GM21717 (cell line): ENCODE data around the gene EIF5A2.
"Not testable (repeated sequence)": the region's sequence is repeated elsewhere in the genome, so short reads cannot be mapped to it uniquely, and the experiment has no call there.

Experiments used
- ATAC-seq: cut with Tn5 transposase; IDR thresholded peaks from one replicate; pipeline ENCODE4 v1.9.1; 2021; ENCODE audit warnings: mild to moderate bottlenecking, moderate library complexity; ENCODE audit not compliant: unreplicated experiment

EIF5A2 gene

DNA sequence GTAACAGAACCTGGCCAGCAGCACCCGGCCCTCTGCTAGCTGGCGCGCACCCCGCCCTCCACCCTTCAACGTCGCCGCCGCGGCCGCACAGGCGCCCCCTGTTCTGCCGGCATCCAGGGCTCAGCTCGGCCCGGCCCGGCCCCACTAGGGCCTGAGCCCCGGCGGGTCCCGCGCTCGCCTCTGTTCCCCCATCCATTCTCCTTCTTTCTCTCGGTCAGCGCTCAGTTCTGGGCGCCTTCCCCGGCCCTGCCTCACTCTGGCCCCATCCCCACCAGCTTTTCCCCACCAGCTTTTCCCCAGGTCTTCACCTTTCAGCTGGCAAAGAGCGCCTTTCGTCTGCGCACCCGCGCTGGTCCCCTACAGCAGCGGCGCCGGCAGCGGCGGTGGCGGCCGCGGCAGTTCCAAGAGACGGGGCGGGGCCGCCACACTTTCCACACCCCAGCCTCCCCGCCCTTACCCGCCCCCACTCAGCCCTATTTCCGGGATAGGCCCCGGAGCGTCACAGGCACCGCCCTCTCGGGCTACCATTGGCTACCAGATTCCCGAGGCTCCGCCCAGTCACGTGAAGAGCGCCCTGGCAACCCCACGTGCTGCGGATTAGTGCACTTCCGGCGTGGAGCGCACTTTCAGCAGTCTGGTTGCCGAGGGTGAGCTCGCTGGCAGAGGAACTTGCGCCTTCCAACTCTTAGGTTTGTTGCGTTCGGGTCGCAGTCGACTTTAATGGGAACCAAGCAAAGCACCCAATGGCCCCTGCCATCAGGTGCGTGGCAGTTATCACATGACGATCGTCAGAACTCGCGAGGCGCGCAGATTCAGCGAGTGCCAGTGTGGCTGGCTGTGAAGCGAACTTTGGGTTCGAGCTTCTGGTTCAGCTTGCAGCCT lies at the start of gene EIF5A2:
Gene EIF5A2 (minus strand): TSS at position 403 of the 882 bp plus-strand sequence. CDS start 831 bp downstream, outside the sequence.
- ATAC-seq = peak; percentile 93

DNA sequence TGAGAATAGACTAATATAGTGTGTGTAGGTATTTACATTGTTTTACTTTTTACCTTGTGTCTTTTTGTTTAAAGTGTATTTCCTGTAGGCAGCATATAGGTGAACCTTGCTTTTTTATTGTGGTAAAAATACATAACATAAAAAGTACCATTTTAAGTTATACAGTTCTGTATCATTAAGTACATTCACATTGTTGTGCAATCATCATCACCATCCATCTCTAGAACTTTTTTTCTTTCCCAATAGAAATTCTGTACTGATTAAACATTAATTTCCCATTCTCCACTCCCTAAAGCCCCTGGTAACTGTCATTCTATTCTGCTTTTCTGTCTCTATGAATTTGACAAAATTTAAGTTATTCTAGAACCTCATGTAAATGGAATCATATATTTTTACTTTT lies 48.2 kb upstream of the EIF5A2 start:
- no peak for ATAC-seq

DNA sequence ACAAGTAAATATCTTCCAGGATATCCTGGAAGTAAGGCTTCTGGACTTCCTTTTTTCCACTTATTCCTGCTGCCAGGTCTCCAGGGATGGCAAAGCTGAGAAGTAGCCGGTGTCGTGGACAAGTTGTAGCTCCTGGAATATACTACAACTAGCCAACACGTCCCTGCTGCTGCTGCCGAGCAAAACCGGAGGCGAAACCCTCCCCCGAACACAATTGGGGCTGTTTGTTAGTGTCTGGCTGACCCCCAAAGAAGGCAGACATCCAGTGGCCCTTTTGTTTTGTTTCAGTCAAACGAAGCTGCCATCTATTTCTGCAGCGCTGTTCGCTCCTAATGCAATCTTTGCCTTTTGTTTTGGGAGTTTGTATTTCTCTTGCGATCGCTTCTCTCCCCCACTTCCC lies 45.3 kb upstream of the EIF5A2 start:
- ATAC-seq = no peak

DNA sequence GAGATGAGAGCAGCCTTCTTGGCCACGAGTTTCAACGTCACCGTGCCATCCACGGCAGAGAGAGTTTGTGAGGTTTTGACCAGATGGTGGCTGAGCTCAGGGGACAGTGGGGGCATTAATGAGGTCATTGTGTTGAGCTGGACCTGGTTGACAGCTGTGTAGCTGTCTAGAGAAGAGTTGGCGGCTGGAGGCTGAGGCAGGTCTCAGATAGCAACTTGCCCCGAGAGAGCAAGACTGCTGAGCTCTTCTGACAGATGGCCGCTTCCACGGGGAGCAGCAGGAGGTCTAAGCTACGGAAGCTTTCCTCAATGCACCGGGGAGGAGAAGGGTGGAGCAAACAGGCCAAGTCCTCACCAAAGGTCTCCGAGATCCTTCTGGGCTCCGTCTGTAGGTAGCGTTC lies 44.8 kb upstream of the EIF5A2 start:
- ATAC-seq = no peak

DNA sequence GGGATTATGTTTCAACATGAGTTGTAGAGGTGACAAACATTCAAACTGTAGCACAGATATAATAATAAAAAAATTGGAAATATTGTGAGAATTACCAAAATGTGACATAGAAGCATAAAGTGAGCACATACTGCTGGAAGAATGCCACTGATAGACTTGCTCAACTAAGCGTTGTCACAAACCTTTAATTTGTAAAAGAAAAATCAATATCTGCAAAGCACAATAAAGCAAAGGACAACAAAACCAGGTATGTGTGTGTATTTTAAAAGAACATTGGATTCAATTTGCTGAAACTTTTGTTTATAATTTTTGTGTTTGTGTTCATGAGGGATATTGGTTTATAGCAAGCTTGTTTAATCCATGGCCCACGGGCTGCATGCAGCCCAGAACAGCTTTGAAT lies 40.8 kb upstream of the EIF5A2 start:
- no peak for ATAC-seq

DNA sequence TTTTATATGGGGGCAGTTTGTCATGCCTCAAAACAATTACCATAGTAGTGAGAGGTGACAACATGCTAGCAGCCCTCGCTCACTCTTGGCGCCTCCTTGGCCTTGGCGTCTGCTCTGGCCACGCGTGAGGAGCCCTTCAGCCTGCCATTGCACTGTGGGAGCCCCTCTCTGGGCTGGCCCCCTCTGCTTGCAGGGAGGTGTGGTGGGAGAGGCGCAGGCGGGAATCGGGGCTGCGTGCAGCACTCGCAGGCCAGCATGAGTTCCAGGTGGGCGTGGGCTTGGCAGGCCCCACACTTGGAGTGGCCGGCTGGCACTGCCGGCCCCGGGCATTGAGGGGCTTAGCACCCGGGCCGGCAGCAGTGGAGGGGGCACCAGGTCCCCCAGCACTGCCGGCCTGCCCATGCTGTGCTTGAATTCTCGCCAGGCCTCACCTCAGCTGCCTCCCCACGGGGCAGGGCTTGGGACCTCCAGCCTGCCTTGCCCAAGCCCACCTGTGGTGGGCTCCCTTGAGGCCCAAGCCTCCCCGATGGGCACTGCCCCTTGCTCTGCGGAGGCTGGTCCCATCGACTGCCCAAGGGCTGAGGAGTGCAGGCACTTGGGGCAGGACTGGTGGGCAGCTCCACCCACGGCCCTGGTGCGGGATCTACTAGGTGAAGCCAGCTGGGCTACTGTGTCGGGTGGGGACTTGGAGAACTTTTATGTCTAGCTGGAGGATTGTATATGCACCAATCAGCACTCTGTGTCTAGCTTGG lies 38.8 kb upstream of the EIF5A2 start:
- ATAC-seq = no peak

DNA sequence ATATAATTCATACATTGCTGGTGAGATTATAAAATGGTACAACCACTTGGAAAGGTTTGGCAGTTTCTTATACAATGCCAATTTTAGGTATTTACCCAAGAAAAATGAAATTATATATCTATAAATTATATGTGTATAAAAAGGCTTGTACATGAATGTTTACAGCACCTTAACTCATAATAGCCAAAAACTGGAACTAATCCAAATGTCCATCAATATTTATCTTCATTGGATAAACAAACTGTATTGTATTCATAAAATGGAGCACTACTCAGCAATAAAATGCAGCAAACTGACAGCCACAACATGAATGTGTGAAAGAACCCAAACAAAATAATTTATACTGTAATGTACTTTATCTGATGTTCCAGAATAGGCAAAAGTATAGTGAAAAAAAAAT lies 33.6 kb upstream of the EIF5A2 start:
- ATAC-seq = no peak

DNA sequence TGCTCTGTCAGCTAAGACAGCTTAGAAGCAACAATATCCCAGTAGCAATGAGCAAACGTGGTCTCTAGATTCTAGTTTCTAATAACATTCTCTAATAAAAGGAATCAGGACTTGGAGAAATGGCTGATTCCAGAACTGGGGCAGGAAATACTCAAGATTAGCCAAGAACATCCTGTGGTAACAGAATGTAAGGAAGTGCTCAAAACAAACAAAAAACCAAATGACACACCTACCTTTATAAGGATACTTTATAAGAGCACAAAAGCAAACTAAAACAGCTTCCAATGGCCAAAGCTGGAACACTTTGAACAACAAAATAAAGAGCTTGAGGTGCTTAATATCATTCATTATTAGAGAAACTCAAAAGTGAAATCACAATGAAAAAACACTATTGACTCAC lies 33.1 kb upstream of the EIF5A2 start:
- ATAC-seq = no peak

DNA sequence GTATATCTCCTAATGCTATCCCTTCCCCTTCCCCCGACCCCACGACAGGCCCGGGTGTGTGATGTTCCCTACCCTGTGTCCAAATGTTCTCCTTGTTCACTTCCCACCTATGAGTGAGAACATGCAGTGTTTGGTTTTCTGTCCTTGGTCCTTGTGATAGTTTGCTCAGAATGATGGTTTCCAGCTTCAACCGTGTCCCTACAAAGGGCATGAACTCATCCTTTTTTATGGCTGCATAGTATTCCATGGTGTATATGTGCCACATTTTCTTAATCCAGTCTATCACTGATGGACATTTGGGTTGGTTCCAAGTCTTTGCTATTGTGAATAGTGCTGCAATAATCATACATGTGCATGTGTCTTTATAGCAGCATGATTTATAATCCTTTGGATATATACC lies 24.6 kb upstream of the EIF5A2 start:
- ATAC-seq = not testable (repeated sequence)

DNA sequence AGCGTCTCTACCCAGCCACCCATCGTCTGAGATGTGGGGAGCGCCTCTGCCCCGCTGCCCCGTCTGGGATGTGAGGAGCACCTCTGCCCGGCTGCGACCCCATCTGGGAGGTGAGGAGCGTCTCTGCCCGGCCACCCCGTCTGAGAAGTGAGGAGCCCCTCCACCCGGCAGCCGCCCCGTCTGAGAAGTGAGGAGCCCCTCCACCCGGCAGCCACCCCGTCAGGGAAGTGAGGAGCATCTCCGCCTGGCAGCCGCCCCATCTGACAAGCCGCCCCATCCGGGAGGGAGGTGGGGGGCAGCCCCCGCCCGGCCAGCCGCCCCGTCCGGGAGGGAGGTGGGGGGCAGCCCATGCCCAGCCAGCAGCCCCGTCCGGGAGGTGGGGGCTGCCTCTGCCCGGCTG lies 15.1 kb upstream of the EIF5A2 start:
- ATAC-seq = not testable (repeated sequence)

DNA sequence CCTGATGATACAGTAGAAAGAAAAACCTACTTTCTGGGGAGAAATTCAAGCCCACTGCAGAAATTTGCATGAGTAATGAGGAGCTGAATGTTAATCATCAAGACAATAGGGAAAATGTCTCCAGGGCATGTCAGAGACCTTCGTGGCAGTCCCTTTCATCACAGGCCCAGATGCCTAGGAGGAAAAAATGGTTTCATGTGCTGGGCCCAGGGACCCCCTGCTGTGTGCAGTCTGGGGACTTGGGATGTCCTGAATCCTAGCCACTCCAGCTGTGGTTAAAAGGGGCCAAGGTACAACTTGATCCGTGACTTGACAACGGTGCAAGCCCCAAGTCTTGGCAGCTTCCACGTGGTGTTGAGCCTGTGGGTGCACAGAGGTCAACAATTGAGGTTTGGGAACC lies 10.3 kb upstream of the EIF5A2 start:
- no peak for ATAC-seq

DNA sequence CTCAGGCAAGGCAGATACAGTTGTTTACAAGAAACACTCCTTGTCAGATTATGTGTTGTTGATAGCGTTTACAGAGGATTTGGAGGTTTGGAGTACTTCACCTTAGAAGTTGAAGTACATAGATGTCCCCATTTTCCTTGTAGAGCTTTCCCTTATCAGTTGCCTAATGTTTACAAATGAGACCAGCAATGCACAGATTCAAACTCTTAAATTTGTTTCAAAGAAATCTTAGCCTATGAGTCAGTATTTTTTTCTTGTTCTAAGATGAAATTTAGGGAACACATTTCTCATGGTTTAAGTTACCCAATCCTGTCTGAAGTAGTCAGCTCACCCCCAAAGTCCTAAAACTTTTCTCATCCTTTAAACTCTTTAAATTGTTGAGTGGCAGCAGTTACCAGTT lies 6.3 kb upstream of the EIF5A2 start:
- no peak for ATAC-seq

DNA sequence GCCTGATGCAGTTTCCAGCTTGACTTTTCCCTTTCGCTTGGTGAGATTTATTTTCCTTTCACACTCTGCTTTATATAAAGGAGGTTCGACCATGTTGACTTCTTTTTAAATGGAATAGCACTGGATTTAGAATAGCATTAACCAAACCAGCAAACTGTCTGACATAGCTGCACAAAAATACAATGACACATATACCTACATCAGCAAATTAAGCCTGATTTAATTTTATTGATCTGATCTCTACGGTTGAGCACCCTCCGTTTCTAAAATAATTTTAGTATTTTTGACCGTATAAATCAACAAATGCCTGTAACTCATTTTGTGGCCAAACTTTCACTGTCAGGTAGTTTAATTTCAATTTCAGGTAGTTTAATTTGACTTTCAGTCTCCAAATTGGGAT lies 5.8 kb upstream of the EIF5A2 start:
- ATAC-seq = no peak

DNA sequence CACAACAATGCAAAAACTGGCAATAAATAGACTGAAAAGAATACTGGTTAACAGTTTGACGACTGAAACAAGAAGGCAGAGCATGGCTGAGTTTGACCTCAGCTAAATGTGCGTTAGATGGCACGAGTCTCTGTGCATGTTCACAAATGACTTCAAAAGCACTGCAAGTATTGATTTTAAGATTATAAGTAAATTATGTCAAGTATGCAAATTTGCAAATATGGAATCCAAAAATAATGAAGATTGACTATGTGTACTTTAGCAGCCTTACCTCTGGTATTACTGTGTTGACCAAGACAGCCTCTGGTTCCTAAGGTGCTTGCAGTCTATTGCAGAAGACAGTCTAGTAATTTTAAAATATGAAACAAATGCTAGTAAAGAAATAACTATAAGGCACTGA lies 2.6 kb upstream of the EIF5A2 start:
- no peak for ATAC-seq

DNA sequence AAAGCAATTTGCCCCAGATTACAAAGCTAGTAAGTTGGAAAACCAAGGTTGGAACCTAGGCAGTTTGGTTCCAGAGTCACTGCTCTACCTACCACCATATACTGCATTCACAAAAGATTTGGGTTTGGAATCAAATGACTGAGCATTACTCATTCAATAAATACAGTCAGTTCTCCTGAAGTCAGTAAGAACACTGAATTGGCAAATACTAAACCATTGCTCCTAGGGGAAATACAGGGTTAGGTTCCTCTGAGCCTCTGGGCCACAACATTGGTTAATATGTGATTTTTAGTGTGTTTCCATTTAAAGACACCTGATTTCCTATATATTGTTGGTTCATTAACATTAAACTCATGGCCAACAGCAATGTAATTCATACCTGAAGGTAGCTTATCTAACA lies 2.1 kb upstream of the EIF5A2 start:
- no peak for ATAC-seq

DNA sequence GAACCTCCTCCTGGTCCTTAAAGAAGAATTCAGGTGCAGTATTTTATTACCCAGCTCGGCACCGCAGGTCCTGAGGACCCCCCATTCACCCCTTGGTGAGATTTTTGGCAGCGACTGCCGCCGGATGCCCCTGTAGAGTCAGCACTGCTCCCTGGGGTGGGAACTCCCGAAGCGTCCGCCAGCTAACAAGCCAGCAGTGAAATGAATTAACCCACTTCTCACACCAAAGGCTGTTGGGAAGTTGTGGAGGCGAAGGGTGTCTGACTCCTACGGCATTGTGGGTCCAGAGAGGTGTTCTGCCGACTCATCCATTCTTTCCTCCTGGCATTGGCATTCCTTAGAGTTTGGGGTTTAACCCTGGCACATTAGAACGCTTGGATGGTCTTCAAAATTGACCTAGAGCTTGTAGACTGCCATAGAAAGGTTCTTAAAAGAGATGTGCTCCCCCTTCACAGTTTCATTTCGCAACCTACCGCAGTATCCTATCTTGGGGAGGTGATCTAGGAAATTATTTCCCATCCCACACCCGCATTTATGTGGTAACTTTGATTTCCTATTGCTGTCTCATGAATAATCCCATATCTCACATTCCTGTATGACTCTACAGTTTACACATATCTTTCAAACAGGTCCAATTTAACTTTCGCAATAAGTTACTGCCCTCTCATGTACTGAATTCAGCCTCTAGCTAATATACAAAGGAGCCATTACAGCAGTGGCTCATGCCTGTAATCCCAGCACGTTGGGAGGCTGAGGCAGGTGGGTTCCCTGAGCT lies 879 bp upstream of the EIF5A2 start:
- no peak for ATAC-seq

DNA sequence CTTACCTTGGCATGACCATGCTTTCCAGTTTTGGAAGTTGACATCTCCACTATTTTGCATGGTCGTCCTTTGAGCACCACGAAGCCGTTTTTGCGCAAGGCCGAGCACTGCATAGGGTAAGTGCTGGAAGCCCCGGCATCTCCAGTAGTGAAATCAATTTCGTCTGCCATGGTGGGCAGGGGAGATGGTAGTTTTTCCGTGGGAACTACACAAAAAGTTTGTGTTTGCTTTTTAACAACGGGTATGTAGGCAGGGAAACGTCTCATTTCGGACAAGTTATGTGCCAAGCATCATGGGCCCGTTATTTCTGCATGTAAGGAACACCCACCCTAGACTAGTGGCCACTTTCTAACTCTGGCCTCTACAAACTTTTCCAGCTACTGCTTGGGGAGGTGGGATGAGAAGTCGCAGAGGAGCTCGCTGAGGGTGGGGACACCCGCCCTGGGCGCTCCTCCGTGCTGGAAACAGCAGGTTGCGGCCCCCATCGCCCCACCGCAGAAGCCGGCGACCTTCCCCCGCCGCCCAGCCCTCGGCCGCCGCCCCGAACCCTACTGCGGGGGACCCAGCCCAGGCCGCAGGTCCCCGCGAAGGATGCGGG lies 701 bp downstream of the EIF5A2 start:
- ATAC-seq = no peak

DNA sequence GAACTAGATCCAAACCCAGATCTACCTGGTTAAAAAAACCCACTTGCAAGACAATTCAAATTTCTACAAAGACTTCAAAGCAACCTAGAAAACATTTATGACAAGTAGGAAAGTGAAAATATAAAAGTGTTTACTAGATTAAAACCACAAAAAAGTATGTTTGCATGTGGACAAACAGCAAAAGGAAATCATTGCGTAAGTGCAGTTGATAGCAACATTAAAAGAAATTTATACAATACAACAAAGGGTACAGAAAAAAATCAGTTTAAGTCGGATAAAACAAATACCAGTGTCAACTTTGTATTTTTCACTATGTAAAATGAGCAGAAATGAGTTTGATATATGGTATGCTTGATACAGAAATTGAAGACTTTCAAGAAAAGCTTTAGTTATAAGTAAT lies 2.6 kb downstream of the EIF5A2 start:
- ATAC-seq = no peak

DNA sequence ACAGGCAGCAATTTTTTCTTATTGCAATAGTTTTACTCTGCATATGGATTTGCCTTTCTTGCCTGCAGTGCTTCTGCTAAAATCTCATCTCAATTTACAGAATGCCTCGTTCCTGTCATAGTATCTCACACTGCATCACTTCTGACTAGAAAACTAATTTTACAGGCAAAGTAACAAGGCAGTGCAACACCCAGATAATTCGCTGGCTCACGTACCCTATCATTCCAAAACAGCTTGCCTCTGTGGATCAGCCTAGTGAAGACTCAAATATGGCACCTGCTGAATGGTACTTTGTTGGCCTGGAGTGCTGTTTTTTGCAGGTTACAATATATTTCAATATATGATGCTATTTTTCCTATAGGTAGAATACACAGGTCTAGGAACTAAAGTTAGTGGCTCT lies 5.3 kb downstream of the EIF5A2 start:
- ATAC-seq = no peak

DNA sequence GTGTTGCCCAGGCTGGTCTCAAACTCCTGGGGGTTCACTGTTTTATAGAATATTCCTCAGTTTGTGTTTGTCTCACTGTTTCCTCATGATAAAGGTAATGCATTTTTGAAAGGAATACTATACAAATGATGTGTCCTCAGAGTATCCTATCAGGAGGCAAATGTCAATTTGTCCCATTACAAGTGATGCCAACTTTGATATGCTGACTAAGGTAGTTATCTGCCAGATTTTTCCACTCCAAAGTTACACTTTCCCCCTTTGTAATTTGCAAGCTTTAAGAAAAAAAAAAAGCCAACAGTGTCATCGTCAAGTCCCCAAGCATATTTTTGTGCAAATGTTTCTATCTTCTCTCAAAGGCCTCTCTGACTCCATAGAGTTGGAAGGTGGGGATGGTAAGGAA lies 9.0 kb downstream of the EIF5A2 start:
- ATAC-seq = no peak

DNA sequence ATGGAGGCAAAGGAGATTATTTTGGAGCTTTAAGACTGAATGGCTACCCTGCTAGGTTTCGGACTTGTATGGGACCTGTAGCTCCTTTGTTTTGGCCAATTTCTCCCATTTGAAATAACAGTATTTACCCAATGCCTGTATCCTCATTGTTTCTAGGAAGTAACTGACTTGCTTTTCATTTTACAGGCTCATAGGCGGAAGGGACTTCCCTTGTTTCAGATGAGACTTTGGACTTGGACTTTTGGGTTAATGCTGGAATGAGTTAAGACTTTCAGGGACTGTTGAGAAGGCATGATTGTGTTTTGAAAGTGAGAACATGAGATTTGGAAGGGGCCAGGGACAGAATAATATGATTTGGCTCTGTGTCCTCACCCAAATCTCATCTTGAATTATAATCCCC lies 10.5 kb downstream of the EIF5A2 start:
- ATAC-seq = no peak
